Activated T-helper 9 cell treated with anti-CD3 and anti-CD28 coated beads, Interleukin-2, amount 50 U/mL, for 16 hours (primary cell): ENCODE data around the gene DHX35.

Experiments used
- DNase-seq: peaks from one replicate; pipeline ENCODE4 v3.0.0-alpha.2; 2020; ENCODE audit warnings: low read depth

Gene DHX35

DNA sequence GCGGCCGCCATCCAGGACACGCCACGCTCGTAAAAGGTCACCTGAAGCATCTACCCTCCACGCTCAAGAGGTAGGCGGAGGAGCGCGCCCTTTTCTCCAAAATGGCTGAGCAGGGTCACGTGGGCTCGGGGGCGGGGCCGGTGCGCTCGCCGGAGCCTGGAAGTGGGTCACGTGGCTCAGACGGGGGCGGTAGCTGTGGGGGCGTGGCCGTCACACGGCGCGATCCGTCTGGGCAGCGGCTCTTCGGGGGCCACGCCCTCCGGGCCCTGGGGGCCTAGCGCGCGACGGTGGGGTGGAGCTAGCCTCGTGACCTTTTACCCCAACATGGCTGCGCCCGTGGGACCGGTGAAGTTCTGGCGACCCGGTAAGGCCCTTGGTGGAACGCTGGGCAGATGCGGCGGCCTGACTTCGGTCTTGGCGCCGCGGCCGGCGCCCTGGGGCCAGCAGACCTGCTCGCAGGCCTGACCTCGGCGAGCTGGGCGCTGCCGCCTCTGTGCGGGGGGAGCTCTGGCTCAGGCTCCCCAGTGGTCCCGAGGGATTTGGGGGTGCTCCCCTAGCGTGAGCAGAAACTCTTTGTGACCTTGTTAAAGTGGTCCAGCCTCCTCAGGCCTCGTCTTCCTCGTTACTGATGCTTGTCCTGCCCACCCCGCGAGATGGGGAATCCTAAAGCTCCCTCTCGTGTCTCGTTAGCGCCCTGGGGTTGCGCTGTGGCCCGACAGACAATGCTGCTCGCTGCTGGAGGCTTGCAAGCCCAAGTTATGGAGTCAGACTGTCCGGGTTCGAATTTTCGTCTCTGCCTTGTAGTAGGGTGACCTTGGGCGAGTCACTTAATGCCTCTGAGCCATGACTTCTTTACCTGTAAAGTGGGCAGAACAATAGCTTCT, at the start of gene DHX35:
Gene DHX35, plus strand, starts transcription at position 301 of the 884 bp plus-strand sequence. Its CDS starts 24 bp downstream, at position 325.
- peak; percentile 99 for DNase-seq

- DNase-seq, result no peak
Observed at GRCh38 chr20:38915355-38915754, 46.8 kb upstream of the DHX35 start.

DNA sequence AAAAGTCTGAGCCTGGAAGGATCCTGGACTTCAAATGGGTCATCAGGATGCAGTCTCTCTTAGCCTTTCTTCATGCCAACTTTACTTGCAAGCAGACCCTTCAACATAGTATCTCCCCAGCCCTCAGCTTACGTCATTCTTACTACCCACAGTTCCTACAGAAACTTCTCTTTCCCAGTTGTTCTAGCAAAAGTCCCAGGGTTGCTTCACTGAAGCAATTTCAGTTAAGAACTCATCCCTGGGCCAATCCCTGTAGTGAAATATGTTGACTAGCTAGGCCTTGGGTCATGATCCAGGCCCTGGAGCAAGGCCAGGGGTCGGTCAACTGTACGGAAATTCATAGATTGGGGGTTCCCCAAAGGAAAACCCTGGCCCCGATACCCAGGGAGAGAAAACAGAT, 44.5 kb upstream of the DHX35 start:
- DNase-seq, result no peak

DNA sequence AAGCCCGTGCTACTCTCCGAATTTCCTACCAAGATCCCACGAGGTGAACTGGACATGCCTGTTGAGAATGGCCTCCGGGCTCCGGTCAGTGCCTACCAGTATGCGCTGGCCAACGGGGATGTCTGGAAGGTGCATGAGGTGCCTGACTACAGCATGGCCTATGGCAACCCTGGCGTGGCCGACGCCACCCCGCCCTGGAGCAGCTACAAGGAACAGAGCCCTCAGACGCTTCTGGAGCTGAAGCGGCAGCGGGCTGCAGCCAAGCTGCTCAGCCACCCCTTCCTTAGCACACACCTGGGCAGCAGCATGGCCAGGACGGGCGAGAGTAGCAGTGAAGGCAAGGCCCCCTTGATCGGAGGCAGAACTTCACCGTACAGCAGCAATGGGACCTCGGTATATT, 44.0 kb upstream of the DHX35 start:
- DNase-seq, result no peak

GRCh38 chr20:38919683-38920082, 42.5 kb upstream of the DHX35 start:
- DNase-seq, result no peak

- DNase-seq, result no peak
Observed at GRCh38 chr20:38920411-38920810, 41.7 kb upstream of the DHX35 start.

DNA sequence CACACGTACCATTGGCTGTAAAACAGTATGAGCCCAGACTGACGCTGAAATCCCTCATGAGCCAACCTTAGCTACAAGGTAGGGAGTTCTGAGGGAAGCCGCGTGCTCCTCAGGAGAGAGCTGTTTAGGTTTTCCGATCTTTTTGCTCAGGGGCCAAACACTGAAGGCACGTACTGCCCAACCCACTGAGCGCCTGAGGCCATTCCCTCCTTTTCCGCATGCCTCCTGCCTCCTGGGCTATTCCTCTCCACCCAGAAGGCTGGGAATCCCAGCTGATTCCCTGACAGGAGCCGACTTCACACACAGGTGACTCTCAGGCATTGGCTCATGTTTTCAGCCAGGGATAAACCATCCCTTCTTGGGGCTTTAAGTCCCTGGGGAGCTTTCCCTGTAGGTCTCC, 41.3 kb upstream of the DHX35 start:
- DNase-seq, result no peak

DNA sequence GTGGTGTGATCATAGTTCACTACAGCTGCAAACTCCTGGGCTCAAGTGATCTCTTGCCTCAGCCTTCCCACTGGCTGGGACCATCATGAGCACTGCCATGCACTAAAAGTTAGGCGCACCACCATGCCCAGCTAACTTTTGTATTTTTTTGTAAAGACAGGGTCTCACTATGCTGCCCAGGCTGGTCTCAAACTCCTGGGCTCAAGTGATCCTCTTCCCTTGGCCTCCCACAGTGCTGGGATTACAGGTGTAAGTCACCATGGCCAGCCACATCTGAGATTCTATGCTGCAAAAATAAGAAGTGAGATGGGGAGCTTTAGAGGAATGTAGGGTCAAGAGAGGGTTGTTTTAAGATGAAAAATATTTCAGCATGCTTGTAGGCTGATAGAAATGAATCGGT, 37.4 kb upstream of the DHX35 start:
- DNase-seq, result no peak

- DNase-seq, result peak; percentile 90
Observed at GRCh38 chr20:38926142-38926933, 35.8 kb upstream of the DHX35 start, which contains the start of gene FAM83D. Gene FAM83D, plus strand, starts transcription at chr20:38926417. Its CDS starts 26 bp downstream, at chr20:38926443.

DNA sequence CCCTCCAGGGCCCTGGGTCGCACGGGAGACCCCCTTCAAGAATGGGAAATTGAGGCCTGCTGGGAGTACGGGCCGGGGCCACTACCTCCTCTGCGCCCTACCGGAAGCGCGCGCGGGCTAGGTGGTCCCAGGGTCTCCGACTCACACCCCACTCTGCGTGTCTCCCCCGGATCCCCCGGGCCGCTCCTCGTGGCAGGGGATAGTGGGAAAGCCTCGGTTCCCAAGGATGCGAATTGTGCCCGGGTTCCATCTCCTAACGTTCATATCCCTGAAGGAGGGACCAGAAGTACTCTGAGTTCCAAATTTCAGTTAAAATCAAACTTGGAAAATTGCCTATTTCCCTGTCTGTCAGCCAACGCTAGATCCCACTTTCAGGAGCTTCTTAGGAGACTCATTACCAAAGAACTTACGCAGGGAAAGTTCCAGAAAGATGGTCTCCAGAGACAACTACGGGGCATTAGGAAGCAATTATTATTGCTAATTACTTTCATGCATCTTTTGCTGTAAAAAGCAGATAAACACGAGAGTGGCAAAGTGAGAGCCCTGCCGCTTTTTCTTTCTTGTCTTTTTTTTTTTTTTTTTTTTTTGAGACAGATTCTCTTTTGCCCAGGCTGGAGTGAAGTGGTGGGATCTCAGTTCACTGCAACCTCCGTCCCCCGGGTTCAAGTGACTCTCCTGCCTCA, 35.1 kb upstream of the DHX35 start:
- no peak for DNase-seq

GRCh38 chr20:38927902-38928578, 34.1 kb upstream of the DHX35 start:
- no peak for DNase-seq

- DNase-seq, result no peak
Observed at GRCh38 chr20:38930242-38930569, 31.9 kb upstream of the DHX35 start.

DNA sequence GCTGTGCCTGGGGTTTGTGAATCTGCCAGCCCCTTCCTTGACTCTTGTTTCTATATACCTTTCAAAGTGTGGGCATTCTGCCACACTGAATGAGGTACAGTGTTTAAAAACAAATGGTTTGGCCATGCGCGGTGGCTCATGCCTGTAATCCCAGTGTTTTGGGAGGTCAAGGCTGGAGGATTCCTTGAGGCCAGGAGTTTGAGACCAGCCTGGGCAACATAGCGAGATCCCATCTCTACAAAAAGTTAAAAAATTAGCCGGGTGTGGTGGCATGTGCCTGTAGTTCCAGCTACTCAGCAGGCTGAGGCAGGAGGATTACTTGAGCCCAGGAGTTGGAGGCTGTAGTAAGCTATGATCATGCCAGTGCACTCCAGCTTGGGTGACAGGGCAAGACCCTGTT, 30.2 kb upstream of the DHX35 start:
- DNase-seq, result no peak

- no peak for DNase-seq
Observed at GRCh38 chr20:38932457-38933120, 29.6 kb upstream of the DHX35 start.

DNA sequence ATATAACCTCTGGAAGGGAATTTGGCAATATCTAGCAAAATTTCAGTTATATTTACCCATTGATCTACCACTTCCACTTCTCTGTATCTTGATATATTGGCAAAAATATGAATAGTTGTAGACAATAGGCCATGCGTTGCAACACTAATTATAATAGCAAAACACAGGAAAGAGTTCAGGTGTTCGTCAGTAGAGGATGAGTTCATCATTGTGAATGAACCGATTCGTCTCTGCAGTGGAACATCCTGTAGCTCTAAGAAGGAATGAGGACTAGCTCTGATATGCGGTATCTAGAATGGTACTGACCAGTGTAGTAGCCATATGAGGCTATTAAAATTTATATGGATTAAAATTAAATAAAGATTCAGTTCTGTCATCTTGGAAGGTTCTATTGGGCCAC, 27.6 kb upstream of the DHX35 start:
- DNase-seq, result no peak

- no peak for DNase-seq
Observed at GRCh38 chr20:38935285-38935684, 26.9 kb upstream of the DHX35 start.

- no peak for DNase-seq
Observed at GRCh38 chr20:38935967-38936407, 26.2 kb upstream of the DHX35 start.

GRCh38 chr20:38937000-38937399, 25.1 kb upstream of the DHX35 start:
- DNase-seq, result no peak

DNA sequence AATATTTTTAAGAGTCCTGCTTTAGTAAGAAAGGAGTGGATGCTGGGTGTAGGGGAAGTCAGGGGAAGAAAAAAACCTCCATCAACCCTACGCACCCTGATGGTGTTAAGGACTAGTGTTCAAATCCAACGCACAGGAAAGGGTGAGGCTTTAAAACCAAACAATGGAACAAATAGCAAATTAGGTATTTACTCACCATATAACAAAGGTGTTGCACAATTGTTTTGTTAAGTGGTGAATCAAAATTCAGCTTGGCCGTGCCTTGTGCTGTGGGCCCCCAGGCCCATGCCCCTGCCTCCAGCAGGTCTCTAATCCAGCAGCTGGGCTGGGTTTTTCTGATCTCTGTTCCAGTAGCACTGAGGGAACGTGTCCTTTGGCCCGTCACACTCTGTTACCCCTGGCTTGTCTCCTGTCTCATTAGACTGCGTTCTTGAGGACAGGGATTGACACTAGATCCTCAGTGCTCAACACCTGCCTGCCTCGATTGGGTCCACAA, 24.1 kb upstream of the DHX35 start:
- DNase-seq, result no peak

GRCh38 chr20:38939686-38940085, 22.5 kb upstream of the DHX35 start:
- no peak for DNase-seq

DNA sequence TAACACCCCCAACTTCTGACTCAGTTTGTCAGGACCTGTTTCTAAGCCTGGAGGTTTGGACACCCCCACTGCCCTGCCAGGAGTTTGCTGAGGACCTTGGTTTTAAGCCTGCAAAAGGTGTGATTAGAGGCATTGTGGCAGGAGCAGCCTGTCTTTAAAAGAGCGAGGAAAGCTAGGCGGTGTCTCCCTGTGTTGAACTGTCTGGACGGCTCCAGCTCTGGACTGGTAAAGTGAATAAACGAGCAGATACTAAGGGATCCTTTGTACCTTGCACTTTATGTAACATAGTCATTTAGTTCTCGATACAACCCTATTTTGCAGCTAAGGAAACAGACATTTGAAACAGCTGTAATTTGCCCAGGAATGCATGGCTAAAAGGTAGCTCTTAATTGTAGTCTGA, 21.5 kb upstream of the DHX35 start:
- DNase-seq, result no peak
